HCT116 (cell line): ENCODE data around the gene PRKG1.

Experiments
- ATF3 ChIP-seq: IDR thresholded peaks from 2 replicates; pipeline ENCODE4 v1.6.1; 2012
- CTCF ChIP-seq, 3 experiments: fragments of 200-600 bp in 1 of 3; sonication (generic) in 1 of 3; IDR thresholded peaks in 2 of 3; conservative IDR thresholded peaks in 1 of 3; 2 replicates each; pipeline ENCODE4 v1.5.1; 2012 to 2017; ENCODE audit warnings: low read depth in 2 of 3, low read length in 2 of 3, antibody characterized with exemption in 1 of 3, borderline replicate concordance in 1 of 3, control low read depth in 1 of 3, mild to moderate bottlenecking in 1 of 3, mixed read lengths in 1 of 3, mixed run types in 1 of 3, moderate library complexity in 1 of 3; ENCODE audit not compliant: insufficient read depth in 1 of 3
- EZH2 ChIP-seq: fragments of 200-600 bp; sonication (generic); IDR thresholded peaks from 2 replicates; pipeline ENCODE4 v1.6.1; 2017; ENCODE audit warnings: antibody characterized with exemption, mixed run types
- POLR2AphosphoS5 ChIP-seq: IDR thresholded peaks from 2 replicates; pipeline ENCODE4 v1.6.1; 2011; ENCODE audit warnings: mild to moderate bottlenecking, low read depth, low read length, moderate library complexity
- RAD21 ChIP-seq: IDR thresholded peaks from 2 replicates; pipeline ENCODE4 v1.6.1; 2012; ENCODE audit warnings: low read depth, mild to moderate bottlenecking
- SP1 ChIP-seq: IDR thresholded peaks from 2 replicates; pipeline ENCODE4 v1.6.1; 2012; ENCODE audit warnings: low read depth

GRCh38 chr10:52276163-52276562 is 1201.9 kb downstream of the PRKG1 start:
- TF ChIP-seq CTCF (IDR thresholded peaks at IDR 0.05 in 2 of 3, conservative IDR thresholded peaks at IDR 0.05 in 1 of 3; ENCODE audit: borderline replicate concordance in 1 of 3, insufficient read depth in 1 of 3, low read depth in 2 of 3, low read length in 2 of 3) (no peak), EZH2 (no peak), SP1 (no peak), RAD21 (no peak), POLR2AphosphoS5 (no peak), ATF3 (no peak)
